K562 (cell line): Measurements from ENCODE around the gene SLC2A13. TPM values are rescaled to one million over a fixed set of nuclear protein-coding genes. Genes with fewer than 3 reads are reported as not detected.

ENCODE experiments used
- ATAC-seq: fragments of 200-7000 bp; cut with Tn5 transposase; 3 replicates; pipeline ENCODE4 v1.9.1; 2020; ENCODE audit warnings: moderate library complexity
- BruUV-seq: library from RNA; stranded (reverse); fragments of 400-500 nt; replicated peaks from 2 replicates; lab custom pipeline; 2021; lab: Mats Ljungman, UMichigan
- CTCF ChIA-PET: fragments of 300-600 bp; formaldehyde crosslinking; extraction: SDS; loops from one replicate; lab custom pipeline; 2021; ENCODE audit warnings: low intra/inter-chr PET ratio; lab: Yijun Ruan, JAX
- POLR2A ChIA-PET: fragments of 300-600, 350-650 bp; sonication (Branson Sonifier 250); formaldehyde crosslinking; extraction: SDS; loops from one replicate; lab custom pipeline; 2021; ENCODE audit warnings: antibody characterized with exemption, inconsistent platforms; lab: Yijun Ruan, JAX
- DNase-seq, 4 experiments: peaks; one replicate each; pipeline versions ENCODE4 v3.0.0 to v3.0.0-alpha.2; 2011 to 2018; ENCODE audit warnings: low spot score in 3 of 4, mixed read lengths in 3 of 4; ENCODE audit errors: extremely low read depth in 1 of 4
- FAIRE-seq: peaks from 2 replicates; lab custom pipeline; 2011; peaks lifted over from hg19 to GRCh38; lab: Jason Lieb, UNC
- H2AFZ ChIP-seq: 2 replicates; pipeline ENCODE4 v1.6.0; 2011; ENCODE audit warnings: low read depth, low read length, control low read depth, inconsistent platforms
- H3K27ac ChIP-seq: fragments of 200-600 bp; 3 replicates; pipeline ENCODE4 v1.8.0; 2011; ENCODE audit warnings: low read depth, mild to moderate bottlenecking, control low read depth, inconsistent platforms, low read length, moderate library complexity, mixed read lengths; ENCODE audit errors: extremely low read depth
- H3K27me3 ChIP-seq, 2 experiments: fragments of 300-600 bp in 1 of 2; 2 replicates in 1 of 2; 3 replicates in 1 of 2; pipeline versions ENCODE4 v1.6.0 to v1.8.0; 2011; ENCODE audit warnings: inconsistent platforms in 2 of 2, low read length in 2 of 2, mild to moderate bottlenecking in 1 of 2, mixed read lengths in 1 of 2, moderate library complexity in 1 of 2; ENCODE audit not compliant: control insufficient read depth in 2 of 2, insufficient read depth in 2 of 2
- H3K36me3 ChIP-seq: fragments of 300-600 bp; 3 replicates; pipeline ENCODE4 v1.8.0; 2011; ENCODE audit warnings: mild to moderate bottlenecking, low read length, inconsistent platforms; ENCODE audit not compliant: control insufficient read depth, insufficient read depth
- H3K4me1 ChIP-seq, 2 experiments: fragments of 200-600 bp in 1 of 2; replicated peaks in 1 of 2; 2 replicates in 1 of 2; 3 replicates in 1 of 2; pipeline versions ENCODE4 v1.5.1 to v1.8.0; 2011; ENCODE audit warnings: inconsistent platforms in 2 of 2, low read length in 2 of 2, mild to moderate bottlenecking in 1 of 2, mixed read lengths in 1 of 2, moderate library complexity in 1 of 2; ENCODE audit not compliant: control insufficient read depth in 2 of 2, insufficient read depth in 2 of 2
- H3K4me2 ChIP-seq: 2 replicates; pipeline ENCODE4 v1.6.1; 2011; ENCODE audit warnings: low read length, control low read depth, inconsistent platforms, mixed read lengths; ENCODE audit not compliant: insufficient read depth
- H3K4me3 ChIP-seq: fragments of 200-600 bp; sonication (generic), shearing (Covaris generic); 2 replicates; pipeline ENCODE4 v1.5.1; 2016; ENCODE audit warnings: control low read depth, inconsistent platforms
- H3K79me2 ChIP-seq: fragments of 200-600 bp; 3 replicates; pipeline ENCODE4 v1.8.0; 2011; ENCODE audit warnings: low read length, inconsistent platforms; ENCODE audit not compliant: control insufficient read depth, insufficient read depth
- H3K9ac ChIP-seq, 2 experiments: 2 replicates each; pipeline versions ENCODE4 v1.6.0 to v1.6.1; 2011; ENCODE audit warnings: low read depth in 2 of 2, low read length in 2 of 2, control low read depth in 1 of 2, inconsistent platforms in 1 of 2, mild to moderate bottlenecking in 1 of 2, mixed read lengths in 1 of 2; ENCODE audit not compliant: insufficient read depth in 1 of 2
- H3K9me1 ChIP-seq: one replicate; pipeline ENCODE4 v1.6.0; 2011; ENCODE audit warnings: inconsistent platforms, mild to moderate bottlenecking, low read length, moderate library complexity; ENCODE audit not compliant: control insufficient read depth, insufficient read depth
- H3K9me3 ChIP-seq: replicated peaks from 2 replicates; pipeline ENCODE4 v1.5.1; 2011; ENCODE audit warnings: low read depth, low read length, inconsistent platforms; ENCODE audit not compliant: control insufficient read depth, insufficient read depth
- H4K20me1 ChIP-seq: replicated peaks from 2 replicates; pipeline ENCODE4 v1.6.1; 2011; ENCODE audit warnings: low read length, inconsistent platforms, mixed read lengths; ENCODE audit not compliant: control insufficient read depth, insufficient read depth
- DMBX1 ChIP-seq: fragments of 250-450 bp; sonication (Bioruptor Pico); IDR thresholded peaks from 2 replicates; pipeline ENCODE4 v1.8.0; 2022; ENCODE audit warnings: inconsistent platforms, mild to moderate bottlenecking, moderate library complexity, borderline replicate concordance
- HNRNPL ChIP-seq: fragments of 200-400 bp; formaldehyde crosslinking; IDR thresholded peaks from 2 replicates; pipeline ENCODE4 v1.6.1; 2017; ENCODE audit warnings: low read depth, mild to moderate bottlenecking, low read length
- HNRNPLL ChIP-seq: fragments of 200-400 bp; formaldehyde crosslinking; IDR thresholded peaks from 2 replicates; pipeline ENCODE4 v1.6.1; 2017; ENCODE audit warnings: low read length, low read depth, mild to moderate bottlenecking; ENCODE audit not compliant: poor library complexity, severe bottlenecking
- LARP7 ChIP-seq: fragments of 450-650 bp; IDR thresholded peaks from 2 replicates; pipeline ENCODE4 v1.6.1; 2016
- MEF2D ChIP-seq: conservative IDR thresholded peaks from 2 replicates; pipeline ENCODE4 v1.6.1; 2016; ENCODE audit warnings: low read depth, missing genetic modification characterization, missing compliant biosample characterization
- MNT ChIP-seq, 2 experiments: fragments of 450-650 bp; conservative IDR thresholded peaks; 2 replicates each; pipeline ENCODE4 v1.6.1; 2017; ENCODE audit warnings: mild to moderate bottlenecking in 2 of 2, moderate library complexity in 2 of 2
- NCOA6 ChIP-seq: fragments of 450-650 bp; IDR thresholded peaks from 2 replicates; pipeline ENCODE4 v1.6.1; 2017; ENCODE audit warnings: mild to moderate bottlenecking
- NFYB ChIP-seq: IDR thresholded peaks from 2 replicates; pipeline ENCODE4 v1.6.1; 2011; ENCODE audit warnings: mild to moderate bottlenecking, moderate library complexity; ENCODE audit not compliant: insufficient read length; ENCODE audit errors: extremely low read depth
- POLR2H ChIP-seq: IDR thresholded peaks from 2 replicates; pipeline ENCODE4 v1.6.1; 2016; ENCODE audit warnings: missing genetic modification characterization, low read depth, mild to moderate bottlenecking, control low read depth, missing compliant biosample characterization, moderate library complexity
- RBBP5 ChIP-seq: fragments of 200-600 bp; sonication (generic); IDR thresholded peaks from 2 replicates; pipeline ENCODE4 v1.6.1; 2012; ENCODE audit warnings: borderline replicate concordance, mild to moderate bottlenecking, low read length, control low read depth, inconsistent platforms; ENCODE audit not compliant: insufficient read depth, poor library complexity, severe bottlenecking
- YY1 ChIP-seq, 3 experiments: IDR thresholded peaks; 2 replicates each; pipeline ENCODE4 v1.6.1; 2011; ENCODE audit warnings: low read length in 2 of 3, mild to moderate bottlenecking in 2 of 3, moderate library complexity in 2 of 3, borderline replicate concordance in 1 of 3, control low read depth in 1 of 3, low read depth in 1 of 3; ENCODE audit not compliant: insufficient read depth in 3 of 3, insufficient replicate concordance in 2 of 3, control insufficient read depth in 1 of 3, insufficient read length in 1 of 3; ENCODE audit errors: extremely low read depth in 1 of 3
- ZBTB5 ChIP-seq: fragments of 450-650 bp; IDR thresholded peaks from 2 replicates; pipeline ENCODE4 v1.6.1; 2017; ENCODE audit warnings: antibody characterized with exemption
- ZNF212 ChIP-seq: fragments of 450-650 bp; formaldehyde crosslinking; IDR thresholded peaks from 2 replicates; pipeline ENCODE4 v1.4.0; 2020; ENCODE audit warnings: mild to moderate bottlenecking
- ZNF23 ChIP-seq: fragments of 250-450 bp; sonication (Bioruptor Pico); IDR thresholded peaks from 2 replicates; pipeline ENCODE4 v1.4.0; 2020; ENCODE audit warnings: mild to moderate bottlenecking
- ZNF253 ChIP-seq: fragments of 250-450 bp; sonication (Bioruptor Pico); conservative IDR thresholded peaks from 2 replicates; pipeline ENCODE4 v1.6.1; 2021; ENCODE audit warnings: mild to moderate bottlenecking
- ZNF778 ChIP-seq: fragments of 450-650 bp; formaldehyde crosslinking; IDR thresholded peaks from 2 replicates; pipeline ENCODE4 v1.4.0; 2020; ENCODE audit warnings: mild to moderate bottlenecking, moderate library complexity
- whole genome bisulfite sequencing: fragments of 100-300 bp; shearing (Covaris generic); methylation state at CpG from one replicate; pipeline ENCODE4 v1.1.6; 2016; ENCODE audit warnings: low coverage, mixed read lengths; ENCODE audit not compliant: insufficient coverage; ENCODE audit errors: missing lambda C conversion rate; 5-methylcytosine and 5-hydroxymethylcytosine counted together
- in situ Hi-C: fragments of 300-500 bp; cut with MboI; formaldehyde crosslinking; loops from 4 replicates; pipeline ENCODE4 v1.15.0; 2018; ENCODE audit warnings: inconsistent platforms, mixed read lengths
- intact Hi-C: fragments of 100-400 bp; cut with micrococcal nuclease; formaldehyde crosslinking; loops from 2 replicates; pipeline ENCODE4 v1.14.2; 2022
- polyA plus RNA-seq, 8 experiments: library from polyadenylated mRNA; depleted of rRNA in 4 of 8; stranded (reverse) in 5 of 8; unstranded in 3 of 8; fragments of >200 nt; fragmentation: Nextera tagmentation in 2 of 8; fragmentation: Illumina TruSeq in 1 of 8; extraction: Ambion mirVana in 2 of 8; extraction: Trizol in 1 of 8; gene quantifications; 2 replicates each; pipeline versions ENCODE4 v1.2.1 to v1.2.3, GENCODE V29; 2011 to 2014; ENCODE audit warnings: inconsistent platforms in 1 of 8, missing spikeins in 1 of 8
- total RNA-seq, 7 experiments: library from RNA; depleted of rRNA in 6 of 7; stranded (reverse); fragments of >200 nt in 6 of 7; fragmentation: Illumina TruSeq in 2 of 7; extraction: Trizol in 2 of 7; gene quantifications; 2 replicates each; pipeline versions ENCODE4 v1.2.1 to v1.2.3, GENCODE V29; 2011 to 2021; ENCODE audit warnings: low replicate concordance in 1 of 7
- TF ChIP-seq, protein P1 (sequence below): fragments of 250-450 bp; sonication (Bioruptor Pico); IDR thresholded peaks from 2 replicates; pipeline ENCODE4 v1.8.0; 2021; ENCODE audit warnings: mild to moderate bottlenecking, moderate library complexity

Gene SLC2A13
- total and polyA plus RNA-seq, 9 of the 15 experiments (the other 6 are each of a cell fraction or from before 2014, with no cell fraction given): 1.7 to 12.4 (median 9.0) TPM

DNA sequence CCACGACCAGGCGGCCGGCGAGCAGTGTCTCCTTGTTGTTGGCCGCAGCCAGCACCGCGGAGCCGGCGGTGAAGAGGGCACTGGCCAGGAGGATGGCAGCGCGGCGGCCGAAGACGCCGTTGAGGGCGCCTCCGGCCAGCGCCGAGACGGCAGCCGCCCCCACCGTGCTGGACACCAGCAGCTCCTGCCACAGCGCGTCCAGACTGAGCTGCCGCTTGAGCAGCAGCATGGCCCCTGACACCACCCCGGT lies 691 bp downstream of the SLC2A13 start:
- FAIRE-seq: no peak
- POLR2A ChIA-PET: interaction anchor here (3.1 kb wide), 1 partner anchor 94 kb away, joined by 7 read pairs; no protein-coding TSS in a partner anchor
- TF ChIP-seq ZNF253 (CRISPR knock-in tag) (no peak), ZNF212 (CRISPR knock-in tag) (no peak), HNRNPLL (no peak), MNT (conservative IDR thresholded peaks at IDR 0.05) (0 out of 4 replicates have a peak, but pooled peaks of 1 of the 2 experiments have one; percentile 8), NFYB (no peak), NCOA6 (peak; percentile 88), HNRNPL (0 out of 2 replicates have a peak, but pooled peaks have one; percentile 22), YY1 (IDR thresholded peaks at IDR 0.05; ENCODE audit: borderline replicate concordance in 1 of 3, control insufficient read depth in 1 of 3, extremely low read depth in 1 of 3, insufficient read depth in 3 of 3, insufficient read length in 1 of 3, insufficient replicate concordance in 2 of 3, low read depth in 1 of 3, low read length in 2 of 3) (peak in 1 of 3 experiments; percentile 26), DMBX1 (no peak), LARP7 (no peak), ZNF778 (CRISPR knock-in tag) (no peak), ZNF23 (CRISPR knock-in tag) (no peak), ZBTB5 (no peak), RBBP5 (peak; percentile 90), MEF2D (no peak), POLR2H (tag) (no peak)
- TF ChIP-seq, protein P1, sequence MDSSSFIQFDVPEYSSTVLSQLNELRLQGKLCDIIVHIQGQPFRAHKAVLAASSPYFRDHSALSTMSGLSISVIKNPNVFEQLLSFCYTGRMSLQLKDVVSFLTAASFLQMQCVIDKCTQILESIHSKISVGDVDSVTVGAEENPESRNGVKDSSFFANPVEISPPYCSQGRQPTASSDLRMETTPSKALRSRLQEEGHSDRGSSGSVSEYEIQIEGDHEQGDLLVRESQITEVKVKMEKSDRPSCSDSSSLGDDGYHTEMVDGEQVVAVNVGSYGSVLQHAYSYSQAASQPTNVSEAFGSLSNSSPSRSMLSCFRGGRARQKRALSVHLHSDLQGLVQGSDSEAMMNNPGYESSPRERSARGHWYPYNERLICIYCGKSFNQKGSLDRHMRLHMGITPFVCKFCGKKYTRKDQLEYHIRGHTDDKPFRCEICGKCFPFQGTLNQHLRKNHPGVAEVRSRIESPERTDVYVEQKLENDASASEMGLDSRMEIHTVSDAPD (CRISPR knock-in tag): no peak

More for the DNA sequence above, 691 bp downstream of the SLC2A13 start:
- peak; percentile 77 for ATAC-seq
- H3K9me3 ChIP-seq: no peaks in the 10 kb centered on the region
- DNase-seq: no peak
- H4K20me1 ChIP-seq: peaks cover 3% of the 10 kb centered on the region; the same call in 1 of the 2 replicates
- H3K27me3 ChIP-seq: no peaks in the 10 kb centered on the region
- in situ Hi-C loops: loop anchor here (10.0 to 25.0 kb wide), 2 partner anchors 90 to 343 kb away; no protein-coding TSS in a partner anchor
- 0% methylated on average over 24 of the region's 26 CpGs for WGBS
- intact Hi-C loops: loop anchor here (10.0 kb wide), 1 partner anchor 480 kb away; a partner anchor contains a TSS
- H3K79me2 ChIP-seq: peaks cover 55% of the 10 kb centered on the region
- peak overlapping the region; percentile 86 for H3K4me2 ChIP-seq
- H3K27ac ChIP-seq: peak overlapping the region; percentile 69
- H3K9me1 ChIP-seq: peaks cover 5% of the 10 kb centered on the region
- H3K36me3 ChIP-seq: peaks cover 4% of the 10 kb centered on the region; the same call in 1 of the 3 replicates
- CTCF ChIA-PET: no interaction called here
- peaks cover 21 to 26% of the 10 kb centered on the region in 2 experiments; a peak in 4 of 5 replicates for H3K4me1 ChIP-seq
- no TSS peak for BruUV-seq
- H3K4me3 ChIP-seq: peak overlapping the region; percentile 81
- H3K9ac ChIP-seq: peak overlapping the region; percentile 67 to 97
- H2AFZ ChIP-seq: peak overlapping the region; percentile 78
